Heart left ventricle (tissue), 13 donors: Measurements from ENCODE around the gene REV3L.

ENCODE experiments used
- CTCF ChIP-seq, 12 donors: fragments of 200-600 bp; sonication (generic) in 4 of 12; IDR thresholded peaks; one replicate each; pipeline versions ENCODE4 v1.5.0 to v1.8.0; 2018 to 2022; ENCODE audit warnings: antibody characterized with exemption in 12 of 12, mild to moderate bottlenecking in 5 of 12
- POLR2A ChIP-seq, 2 donors: fragments of 450-650 bp; IDR thresholded peaks; one replicate each; pipeline ENCODE4 v1.6.1; 2017; ENCODE audit warnings: antibody characterized with exemption in 2 of 2, mild to moderate bottlenecking in 2 of 2, moderate library complexity in 2 of 2
- donor health status: ischemic (EF 13 %, LVEDD 7.1; RV severe dilation, severe dysfunction).
- donor health status: DM: no; HTN: yes; CAD: no.
- donor health status: DM: no; HTN: no; CAD: no.
- donor health status: ischemic (EF 25% LVEDD 6.9; RV normal size, moderate dysfunction).
- donor health status: ischemic (EF 25% LVEDD 5.7; RV mildly dilated, moderate dysfunction).
- donor health status: ischemic (EF 35%, LVEDD 5.7; RV mildly dilated, moderate dysfunction).
- donor health status: nonischemic (EF 11% LVEDD 7.7; RV severe dilation, severe dysfunction).
- donor health status: DM: yes; HTN: yes; CAD: no.
- donor health status: PGD.
- donor health status: ischemic (EF 29% LVEDD 5.4; RV normal size, mild dysfunction).
- donor health status: nonischemic (EF 23%, LVEDD 6.1; RV moderate dilation, normal function).

GRCh38 chr6:111474771-111475170, 8.2 kb downstream of the REV3L start:
- TF ChIP-seq CTCF (IDR thresholded peaks at IDR 0.05) (no peak), POLR2A (IDR thresholded peaks at IDR 0.05) (no peak)
